Fibroblast of lung (primary cell): Measurements from ENCODE around the gene DSPP. TPM values are rescaled to one million over a fixed set of nuclear protein-coding genes. Genes with fewer than 3 reads are reported as not detected.

Experiments used
- DNase-seq, 2 donors: peaks; one replicate each; pipeline versions ENCODE4 v3.0.0 to v3.0.0-alpha.2; 2010; ENCODE audit warnings: low read depth in 2 of 2
- H2AFZ ChIP-seq: 2 replicates; pipeline ENCODE4 v1.5.1; 2012; ENCODE audit warnings: low read length, control low read depth, inconsistent platforms
- H3K27ac ChIP-seq: 2 replicates; pipeline ENCODE4 v1.5.1; 2011; ENCODE audit warnings: low read length, control low read depth; ENCODE audit not compliant: insufficient read depth
- H3K27me3 ChIP-seq: 2 replicates; pipeline ENCODE4 v1.5.1; 2011; ENCODE audit warnings: mild to moderate bottlenecking, low read length; ENCODE audit not compliant: control insufficient read depth, insufficient read depth
- H3K36me3 ChIP-seq: 2 replicates; pipeline ENCODE4 v1.5.1; 2011; ENCODE audit warnings: low read length; ENCODE audit not compliant: control insufficient read depth, insufficient read depth
- H3K4me1 ChIP-seq: 2 replicates; pipeline ENCODE4 v1.5.1; 2011; ENCODE audit warnings: low read length; ENCODE audit not compliant: control insufficient read depth, insufficient read depth; ENCODE audit errors: extremely low read depth
- H3K4me2 ChIP-seq: 2 replicates; pipeline ENCODE4 v1.5.1; 2011; ENCODE audit warnings: low read length, control low read depth; ENCODE audit not compliant: insufficient read depth; ENCODE audit errors: extremely low read depth
- H3K4me3 ChIP-seq, 4 experiments: fragments of 200-600 bp in 1 of 4; sonication (generic) in 1 of 4; replicated peaks in 1 of 4; 2 replicates each; pipeline ENCODE4 v1.5.1; 2011 to 2016; ENCODE audit warnings: low read length in 4 of 4, low read depth in 3 of 4, mild to moderate bottlenecking in 3 of 4, control low read depth in 2 of 4, inconsistent platforms in 1 of 4, mixed read lengths in 1 of 4; ENCODE audit not compliant: insufficient read depth in 1 of 4; ENCODE audit errors: control extremely low read depth in 1 of 4
- H3K79me2 ChIP-seq: 2 replicates; pipeline ENCODE4 v1.5.1; 2012; ENCODE audit warnings: mild to moderate bottlenecking, low read length, inconsistent platforms; ENCODE audit not compliant: control insufficient read depth, insufficient read depth
- H3K9ac ChIP-seq: 2 replicates; pipeline ENCODE4 v1.5.1; 2011; ENCODE audit warnings: mild to moderate bottlenecking, low read length, control low read depth; ENCODE audit not compliant: insufficient read depth
- H3K9me3 ChIP-seq: 2 replicates; pipeline ENCODE4 v1.5.1; 2012; ENCODE audit warnings: low read depth, low read length; ENCODE audit not compliant: control insufficient read depth, insufficient read depth
- H4K20me1 ChIP-seq: 2 replicates; pipeline ENCODE4 v1.5.1; 2011; ENCODE audit warnings: low read length; ENCODE audit not compliant: control insufficient read depth, insufficient read depth; ENCODE audit errors: extremely low read depth
- EZH2 ChIP-seq: IDR thresholded peaks from 2 replicates; pipeline ENCODE4 v1.5.1; 2012; ENCODE audit warnings: low read length, control low read depth, mild to moderate bottlenecking; ENCODE audit errors: missing control alignments
- polyA minus RNA-seq: library from RNA; depleted of rRNA, polyadenylated mRNA; stranded (reverse); fragments of >200 nt; gene quantifications from 2 replicates; pipeline ENCODE4 v1.2.3, GENCODE V29; 2011; ENCODE audit warnings: low replicate concordance
- polyA plus RNA-seq, 2 donors: library from polyadenylated mRNA; depleted of rRNA in 1 of 2; stranded (reverse) in 1 of 2; unstranded in 1 of 2; fragments of >200 nt; gene quantifications; 2 replicates each; pipeline ENCODE4 v1.2.1, GENCODE V29; 2011 to 2012; ENCODE audit warnings: missing spikeins in 1 of 2
- total RNA-seq: library from RNA; depleted of rRNA; stranded (reverse); fragments of >200 nt; gene quantifications from 2 replicates; pipeline ENCODE4 v1.2.1, GENCODE V29; 2014
- TF ChIP-seq, protein P1 (sequence below), 2 donors: IDR thresholded peaks in 1 of 2; conservative IDR thresholded peaks in 1 of 2; 1 replicate in 1 of 2; 2 replicates in 1 of 2; pipeline ENCODE4 v1.5.1; 2011 to 2012; ENCODE audit warnings: low read length in 2 of 2, control low read depth in 1 of 2, inconsistent platforms in 1 of 2, low read depth in 1 of 2, mild to moderate bottlenecking in 1 of 2

The DSPP gene
- total RNA-seq (not detected in 2 replicates), polyA plus RNA-seq (not detected in 2 replicates), polyA minus RNA-seq (not detected in 2 replicates)
- not detected in 2 replicates for polyA plus RNA-seq (2012)

DNA sequence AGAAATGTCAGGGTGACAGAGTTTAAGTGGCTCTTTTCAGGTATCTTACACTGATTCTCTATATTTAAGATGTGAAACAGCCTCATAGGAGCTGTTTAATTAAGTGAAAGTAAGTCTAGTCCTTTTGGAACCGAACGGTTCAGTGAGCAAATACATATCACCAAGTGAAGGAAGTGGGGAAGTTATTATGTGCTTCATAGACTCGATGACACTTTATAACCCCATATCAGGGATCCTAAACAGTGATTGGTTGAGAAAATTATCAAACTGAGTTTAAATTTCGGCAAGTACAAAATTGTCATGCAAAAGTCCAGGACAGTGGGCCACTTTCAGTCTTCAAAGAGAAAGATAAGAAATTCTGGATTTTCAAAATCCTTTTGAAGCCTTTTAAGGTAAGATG lies at the start of gene DSPP:
Gene DSPP, plus strand, starts transcription at position 301 of the 400 bp plus-strand sequence. CDS start 2,380 bp downstream, outside the sequence.
- H2AFZ ChIP-seq: no peak within 1 kb of the TSS
- H3K79me2 ChIP-seq: no peaks in the 10 kb centered on the region
- H3K9ac ChIP-seq: no peak within 1 kb of the TSS
- no peaks in the 10 kb centered on the region for H3K4me1 ChIP-seq
- H3K27me3 ChIP-seq: no peaks in the 10 kb centered on the region
- no peaks in the 10 kb centered on the region for H4K20me1 ChIP-seq
- no peak within 1 kb of the TSS for H3K4me2 ChIP-seq
- TF ChIP-seq EZH2: no peak
- TF ChIP-seq, protein P1, sequence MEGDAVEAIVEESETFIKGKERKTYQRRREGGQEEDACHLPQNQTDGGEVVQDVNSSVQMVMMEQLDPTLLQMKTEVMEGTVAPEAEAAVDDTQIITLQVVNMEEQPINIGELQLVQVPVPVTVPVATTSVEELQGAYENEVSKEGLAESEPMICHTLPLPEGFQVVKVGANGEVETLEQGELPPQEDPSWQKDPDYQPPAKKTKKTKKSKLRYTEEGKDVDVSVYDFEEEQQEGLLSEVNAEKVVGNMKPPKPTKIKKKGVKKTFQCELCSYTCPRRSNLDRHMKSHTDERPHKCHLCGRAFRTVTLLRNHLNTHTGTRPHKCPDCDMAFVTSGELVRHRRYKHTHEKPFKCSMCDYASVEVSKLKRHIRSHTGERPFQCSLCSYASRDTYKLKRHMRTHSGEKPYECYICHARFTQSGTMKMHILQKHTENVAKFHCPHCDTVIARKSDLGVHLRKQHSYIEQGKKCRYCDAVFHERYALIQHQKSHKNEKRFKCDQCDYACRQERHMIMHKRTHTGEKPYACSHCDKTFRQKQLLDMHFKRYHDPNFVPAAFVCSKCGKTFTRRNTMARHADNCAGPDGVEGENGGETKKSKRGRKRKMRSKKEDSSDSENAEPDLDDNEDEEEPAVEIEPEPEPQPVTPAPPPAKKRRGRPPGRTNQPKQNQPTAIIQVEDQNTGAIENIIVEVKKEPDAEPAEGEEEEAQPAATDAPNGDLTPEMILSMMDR (conservative IDR thresholded peaks at IDR 0.05 in 1 of 2, IDR thresholded peaks at IDR 0.05 in 1 of 2; ENCODE audit: low read depth in 1 of 2, low read length in 2 of 2): no peak
- DNase-seq: no peak
- no peak within 1 kb of the TSS for H3K27ac ChIP-seq
- H3K36me3 ChIP-seq: no peaks in the 10 kb centered on the region
- no peaks in the 10 kb centered on the region for H3K9me3 ChIP-seq
- no peak within 1 kb of the TSS for H3K4me3 ChIP-seq

DNA sequence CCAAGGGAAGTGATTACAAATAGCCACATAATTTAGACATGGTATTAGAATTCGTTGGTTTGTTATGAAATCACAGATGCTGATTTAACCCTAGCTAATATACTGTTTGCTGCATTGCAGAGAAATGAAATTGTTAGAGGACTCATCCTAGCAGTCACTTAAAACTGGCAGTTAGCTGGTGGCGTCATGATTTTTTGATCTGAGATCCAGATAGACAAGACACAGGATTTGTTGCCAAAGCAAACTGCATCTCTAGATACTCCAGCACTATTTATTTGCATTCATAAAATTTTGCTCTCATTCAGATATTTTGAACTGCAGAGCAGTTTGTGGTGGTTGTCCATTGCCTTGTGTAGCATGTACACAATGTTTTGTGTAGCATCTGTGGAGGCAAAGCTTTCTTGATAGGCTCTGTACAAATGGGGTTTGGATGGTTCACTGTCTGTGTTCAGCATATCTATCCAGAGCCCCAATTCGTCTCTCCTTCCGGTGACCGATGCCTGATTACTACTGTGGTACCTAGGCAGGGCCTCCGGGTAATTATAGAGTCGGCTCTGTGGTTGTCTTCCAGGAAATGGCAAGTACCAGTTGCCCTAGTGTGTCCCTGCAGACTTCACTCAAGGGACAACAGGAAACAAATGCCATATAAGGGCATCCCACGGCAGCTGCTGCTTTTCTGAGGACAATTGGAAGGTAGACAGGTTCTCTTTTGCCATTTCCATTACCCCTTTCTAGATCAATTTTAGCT lies 49.1 kb upstream of the DSPP start:
- H3K4me3 ChIP-seq: no peak overlapping the region
- no peaks in the 10 kb centered on the region for H3K9me3 ChIP-seq
- no peaks in the 10 kb centered on the region for H3K36me3 ChIP-seq
- H3K79me2 ChIP-seq: no peaks in the 10 kb centered on the region
- no peak overlapping the region for H3K9ac ChIP-seq
- no peak for DNase-seq
- H3K4me2 ChIP-seq: no peak overlapping the region
- no peaks in the 10 kb centered on the region for H3K4me1 ChIP-seq
- H3K27ac ChIP-seq: no peak overlapping the region
- no peaks in the 10 kb centered on the region for H4K20me1 ChIP-seq
- TF ChIP-seq EZH2: no peak
- TF ChIP-seq, protein P1 (conservative IDR thresholded peaks at IDR 0.05 in 1 of 2, IDR thresholded peaks at IDR 0.05 in 1 of 2; ENCODE audit: low read depth in 1 of 2, low read length in 2 of 2): no peak
- no peak overlapping the region for H2AFZ ChIP-seq
- H3K27me3 ChIP-seq: no peaks in the 10 kb centered on the region

DNA sequence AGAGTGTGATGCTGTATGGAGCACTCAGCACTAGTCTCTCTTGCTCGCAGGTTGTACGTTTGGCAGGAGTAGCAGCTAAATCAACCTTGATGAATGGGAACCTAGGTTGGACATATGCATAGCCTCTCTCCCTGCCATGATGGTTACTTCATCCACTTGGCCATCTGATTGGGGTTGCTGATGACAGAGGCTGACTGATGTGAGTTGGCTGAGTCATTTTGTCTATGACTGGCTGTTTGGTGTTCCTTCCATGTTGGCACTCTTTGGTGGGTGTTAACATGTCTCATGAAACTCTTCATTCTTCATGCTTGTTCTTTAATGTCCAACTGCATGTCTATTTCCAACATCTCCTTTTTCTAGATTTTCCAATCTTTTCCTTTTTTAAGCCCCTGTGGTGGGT lies 47.5 kb upstream of the DSPP start:
- Histone ChIP-seq H3K4me3 (no peak overlapping the region), H3K36me3 (no peaks in the 10 kb centered on the region), H4K20me1 (no peaks in the 10 kb centered on the region), H3K79me2 (no peaks in the 10 kb centered on the region), H2AFZ (no peak overlapping the region), H3K27ac (no peak overlapping the region), H3K4me2 (no peak overlapping the region), H3K27me3 (no peaks in the 10 kb centered on the region), H3K4me1 (no peaks in the 10 kb centered on the region), H3K9me3 (no peaks in the 10 kb centered on the region), H3K9ac (no peak overlapping the region)
- DNase-seq: no peak
- TF ChIP-seq, protein P1 (conservative IDR thresholded peaks at IDR 0.05 in 1 of 2, IDR thresholded peaks at IDR 0.05 in 1 of 2; ENCODE audit: low read depth in 1 of 2, low read length in 2 of 2): no peak
- no peak for TF ChIP-seq EZH2
